ENCODE data around the gene AKR1D1. TPM values are rescaled to one million over a fixed set of nuclear protein-coding genes. Genes with fewer than 3 reads are reported as not detected.

AKR1D1 gene
- total and polyA plus RNA-seq, 2 of the 13 experiments (the other 11 are each of a cell fraction or from before 2014, with no cell fraction given), result 6.9 to 37.0 TPM

DNA sequence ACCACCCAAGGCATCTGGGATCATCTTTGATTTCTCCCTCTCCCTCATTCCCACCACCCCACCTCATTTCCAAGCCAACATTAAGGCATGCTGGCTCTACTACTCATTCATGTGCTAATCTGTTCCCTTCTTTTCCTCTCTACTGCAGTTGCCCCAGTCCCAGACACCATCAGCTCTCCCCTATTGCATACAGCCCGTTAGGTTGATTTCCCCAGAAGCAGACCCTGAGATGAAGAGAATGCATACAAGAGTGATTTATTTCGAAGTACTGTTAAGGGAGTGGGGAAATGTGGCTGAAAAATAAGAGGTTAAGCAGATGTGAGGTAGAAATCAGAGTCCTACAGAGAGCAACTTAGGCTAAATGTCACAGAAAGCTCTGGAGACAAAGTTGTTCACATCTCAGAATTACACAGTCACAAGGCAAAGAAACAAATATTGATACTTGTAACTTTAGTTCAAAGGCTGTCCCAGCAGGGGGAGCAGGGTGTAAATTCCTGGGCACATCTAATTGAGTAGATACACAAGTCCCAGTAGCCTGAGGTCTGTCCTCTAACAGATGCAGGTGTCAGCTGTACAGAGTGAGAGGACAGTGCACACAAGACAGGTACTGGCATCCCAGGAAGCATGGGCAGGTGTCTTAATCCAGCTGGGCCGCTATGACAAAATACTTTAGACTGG, 20.9 kb downstream of the AKR1D1 start (continued):
- TF ChIP-seq, protein P1, sequence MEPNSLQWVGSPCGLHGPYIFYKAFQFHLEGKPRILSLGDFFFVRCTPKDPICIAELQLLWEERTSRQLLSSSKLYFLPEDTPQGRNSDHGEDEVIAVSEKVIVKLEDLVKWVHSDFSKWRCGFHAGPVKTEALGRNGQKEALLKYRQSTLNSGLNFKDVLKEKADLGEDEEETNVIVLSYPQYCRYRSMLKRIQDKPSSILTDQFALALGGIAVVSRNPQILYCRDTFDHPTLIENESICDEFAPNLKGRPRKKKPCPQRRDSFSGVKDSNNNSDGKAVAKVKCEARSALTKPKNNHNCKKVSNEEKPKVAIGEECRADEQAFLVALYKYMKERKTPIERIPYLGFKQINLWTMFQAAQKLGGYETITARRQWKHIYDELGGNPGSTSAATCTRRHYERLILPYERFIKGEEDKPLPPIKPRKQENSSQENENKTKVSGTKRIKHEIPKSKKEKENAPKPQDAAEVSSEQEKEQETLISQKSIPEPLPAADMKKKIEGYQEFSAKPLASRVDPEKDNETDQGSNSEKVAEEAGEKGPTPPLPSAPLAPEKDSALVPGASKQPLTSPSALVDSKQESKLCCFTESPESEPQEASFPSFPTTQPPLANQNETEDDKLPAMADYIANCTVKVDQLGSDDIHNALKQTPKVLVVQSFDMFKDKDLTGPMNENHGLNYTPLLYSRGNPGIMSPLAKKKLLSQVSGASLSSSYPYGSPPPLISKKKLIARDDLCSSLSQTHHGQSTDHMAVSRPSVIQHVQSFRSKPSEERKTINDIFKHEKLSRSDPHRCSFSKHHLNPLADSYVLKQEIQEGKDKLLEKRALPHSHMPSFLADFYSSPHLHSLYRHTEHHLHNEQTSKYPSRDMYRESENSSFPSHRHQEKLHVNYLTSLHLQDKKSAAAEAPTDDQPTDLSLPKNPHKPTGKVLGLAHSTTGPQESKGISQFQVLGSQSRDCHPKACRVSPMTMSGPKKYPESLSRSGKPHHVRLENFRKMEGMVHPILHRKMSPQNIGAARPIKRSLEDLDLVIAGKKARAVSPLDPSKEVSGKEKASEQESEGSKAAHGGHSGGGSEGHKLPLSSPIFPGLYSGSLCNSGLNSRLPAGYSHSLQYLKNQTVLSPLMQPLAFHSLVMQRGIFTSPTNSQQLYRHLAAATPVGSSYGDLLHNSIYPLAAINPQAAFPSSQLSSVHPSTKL (CRISPR knock-in tag; IDR thresholded peaks at IDR 0.05), result peak; percentile 74
- TF ChIP-seq ZNF781 (CRISPR knock-in tag; IDR thresholded peaks at IDR 0.05; ENCODE audit: borderline replicate concordance, not compliant biosample characterization) (no peak), ZC3H4 (CRISPR knock-in tag; IDR thresholded peaks at IDR 0.05; ENCODE audit: borderline replicate concordance) (no peak), SOX13 (IDR thresholded peaks at IDR 0.05) (no peak), SOX13 (CRISPR knock-in tag; conservative IDR thresholded peaks at IDR 0.05 in 1 of 2, IDR thresholded peaks at IDR 0.05 in 1 of 2) (peak in 1 of 2 experiments; percentile 67; a peak in 2 of 4 replicates), ZNF619 (CRISPR knock-in tag; IDR thresholded peaks at IDR 0.05) (no peak), ZNF652 (CRISPR knock-in tag; IDR thresholded peaks at IDR 0.05; ENCODE audit: borderline replicate concordance, low read depth) (peak; percentile 50; the same call in 1 of the 2 replicates), RAD21 (CRISPR knock-in tag; IDR thresholded peaks at IDR 0.05) (peak; percentile 60), ATM (IDR thresholded peaks at IDR 0.05; ENCODE audit: borderline replicate concordance) (no peak), NCOA1 (CRISPR knock-in tag; IDR thresholded peaks at IDR 0.05) (no peak), ZNF709 (CRISPR knock-in tag; IDR thresholded peaks at IDR 0.05) (no peak), CEBPG (CRISPR knock-in tag; IDR thresholded peaks at IDR 0.05) (peak; percentile 43; the same call in 1 of the 2 replicates), ZBTB42 (CRISPR knock-in tag; IDR thresholded peaks at IDR 0.05) (no peak), NFATC3 (CRISPR knock-in tag; IDR thresholded peaks at IDR 0.05) (no peak), ZNF3 (CRISPR knock-in tag; IDR thresholded peaks at IDR 0.05) (no peak), HDAC1 (CRISPR knock-in tag; IDR thresholded peaks at IDR 0.05) (0 out of 2 replicates have a peak, but pooled peaks have one; percentile 23), DR1 (CRISPR knock-in tag; IDR thresholded peaks at IDR 0.05) (no peak)
- TF ChIP-seq, protein P2, sequence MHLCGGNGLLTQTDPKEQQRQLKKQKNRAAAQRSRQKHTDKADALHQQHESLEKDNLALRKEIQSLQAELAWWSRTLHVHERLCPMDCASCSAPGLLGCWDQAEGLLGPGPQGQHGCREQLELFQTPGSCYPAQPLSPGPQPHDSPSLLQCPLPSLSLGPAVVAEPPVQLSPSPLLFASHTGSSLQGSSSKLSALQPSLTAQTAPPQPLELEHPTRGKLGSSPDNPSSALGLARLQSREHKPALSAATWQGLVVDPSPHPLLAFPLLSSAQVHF (CRISPR knock-in tag; IDR thresholded peaks at IDR 0.05), result no peak
- TF ChIP-seq, protein P3, sequence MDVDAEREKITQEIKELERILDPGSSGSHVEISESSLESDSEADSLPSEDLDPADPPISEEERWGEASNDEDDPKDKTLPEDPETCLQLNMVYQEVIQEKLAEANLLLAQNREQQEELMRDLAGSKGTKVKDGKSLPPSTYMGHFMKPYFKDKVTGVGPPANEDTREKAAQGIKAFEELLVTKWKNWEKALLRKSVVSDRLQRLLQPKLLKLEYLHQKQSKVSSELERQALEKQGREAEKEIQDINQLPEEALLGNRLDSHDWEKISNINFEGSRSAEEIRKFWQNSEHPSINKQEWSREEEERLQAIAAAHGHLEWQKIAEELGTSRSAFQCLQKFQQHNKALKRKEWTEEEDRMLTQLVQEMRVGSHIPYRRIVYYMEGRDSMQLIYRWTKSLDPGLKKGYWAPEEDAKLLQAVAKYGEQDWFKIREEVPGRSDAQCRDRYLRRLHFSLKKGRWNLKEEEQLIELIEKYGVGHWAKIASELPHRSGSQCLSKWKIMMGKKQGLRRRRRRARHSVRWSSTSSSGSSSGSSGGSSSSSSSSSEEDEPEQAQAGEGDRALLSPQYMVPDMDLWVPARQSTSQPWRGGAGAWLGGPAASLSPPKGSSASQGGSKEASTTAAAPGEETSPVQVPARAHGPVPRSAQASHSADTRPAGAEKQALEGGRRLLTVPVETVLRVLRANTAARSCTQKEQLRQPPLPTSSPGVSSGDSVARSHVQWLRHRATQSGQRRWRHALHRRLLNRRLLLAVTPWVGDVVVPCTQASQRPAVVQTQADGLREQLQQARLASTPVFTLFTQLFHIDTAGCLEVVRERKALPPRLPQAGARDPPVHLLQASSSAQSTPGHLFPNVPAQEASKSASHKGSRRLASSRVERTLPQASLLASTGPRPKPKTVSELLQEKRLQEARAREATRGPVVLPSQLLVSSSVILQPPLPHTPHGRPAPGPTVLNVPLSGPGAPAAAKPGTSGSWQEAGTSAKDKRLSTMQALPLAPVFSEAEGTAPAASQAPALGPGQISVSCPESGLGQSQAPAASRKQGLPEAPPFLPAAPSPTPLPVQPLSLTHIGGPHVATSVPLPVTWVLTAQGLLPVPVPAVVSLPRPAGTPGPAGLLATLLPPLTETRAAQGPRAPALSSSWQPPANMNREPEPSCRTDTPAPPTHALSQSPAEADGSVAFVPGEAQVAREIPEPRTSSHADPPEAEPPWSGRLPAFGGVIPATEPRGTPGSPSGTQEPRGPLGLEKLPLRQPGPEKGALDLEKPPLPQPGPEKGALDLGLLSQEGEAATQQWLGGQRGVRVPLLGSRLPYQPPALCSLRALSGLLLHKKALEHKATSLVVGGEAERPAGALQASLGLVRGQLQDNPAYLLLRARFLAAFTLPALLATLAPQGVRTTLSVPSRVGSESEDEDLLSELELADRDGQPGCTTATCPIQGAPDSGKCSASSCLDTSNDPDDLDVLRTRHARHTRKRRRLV (CRISPR knock-in tag; IDR thresholded peaks at IDR 0.05), result no peak
- TF ChIP-seq, protein P4, sequence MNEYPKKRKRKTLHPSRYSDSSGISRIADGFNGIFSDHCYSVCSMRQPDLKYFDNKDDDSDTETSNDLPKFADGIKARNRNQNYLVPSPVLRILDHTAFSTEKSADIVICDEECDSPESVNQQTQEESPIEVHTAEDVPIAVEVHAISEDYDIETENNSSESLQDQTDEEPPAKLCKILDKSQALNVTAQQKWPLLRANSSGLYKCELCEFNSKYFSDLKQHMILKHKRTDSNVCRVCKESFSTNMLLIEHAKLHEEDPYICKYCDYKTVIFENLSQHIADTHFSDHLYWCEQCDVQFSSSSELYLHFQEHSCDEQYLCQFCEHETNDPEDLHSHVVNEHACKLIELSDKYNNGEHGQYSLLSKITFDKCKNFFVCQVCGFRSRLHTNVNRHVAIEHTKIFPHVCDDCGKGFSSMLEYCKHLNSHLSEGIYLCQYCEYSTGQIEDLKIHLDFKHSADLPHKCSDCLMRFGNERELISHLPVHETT (CRISPR knock-in tag; conservative IDR thresholded peaks at IDR 0.05), result no peak

Measured in HepG2 (cell line).